Measurements from ENCODE around the gene FGD4.
A peak's percentile ranks its signal among the peaks of the same experiment; 100 is the strongest.

FGD4 gene

GRCh38 chr12:32399370-32400113 lies at the start of gene FGD4:
TSS of gene FGD4 (plus strand) at chr12:32399558.
- peak; percentile 38 for DNase-seq

- no peak for DNase-seq
Measured at GRCh38 chr12:32353540-32353939, 45.8 kb upstream of the FGD4 start.

- no peak for DNase-seq
Measured at GRCh38 chr12:32357601-32358249, 41.6 kb upstream of the FGD4 start.

GRCh38 chr12:32360956-32361355 lies 38.4 kb upstream of the FGD4 start:
- DNase-seq = no peak

GRCh38 chr12:32362892-32363291 lies 36.5 kb upstream of the FGD4 start:
- no peak for DNase-seq

- peak; percentile 30 to 35 for DNase-seq
Measured at GRCh38 chr12:32365473-32366064, 33.8 kb upstream of the FGD4 start.

- no peak for DNase-seq
Measured at GRCh38 chr12:32366714-32367113, 32.6 kb upstream of the FGD4 start.

- no peak for DNase-seq
Measured at GRCh38 chr12:32367381-32367780, 32.0 kb upstream of the FGD4 start.

GRCh38 chr12:32369202-32369601 lies 30.2 kb upstream of the FGD4 start:
- DNase-seq = no peak

- no peak for DNase-seq
Measured at GRCh38 chr12:32377344-32378055, 21.9 kb upstream of the FGD4 start.

GRCh38 chr12:32379213-32379612 lies 20.1 kb upstream of the FGD4 start:
- DNase-seq = no peak

GRCh38 chr12:32379667-32380066 lies 19.7 kb upstream of the FGD4 start:
- no peak for DNase-seq

- DNase-seq = no peak
Measured at GRCh38 chr12:32382226-32382625, 17.1 kb upstream of the FGD4 start.

GRCh38 chr12:32390572-32391219 lies 8.7 kb upstream of the FGD4 start:
- no peak for DNase-seq

- DNase-seq = no peak
Measured at GRCh38 chr12:32395026-32395425, 4.3 kb upstream of the FGD4 start.

- DNase-seq = no peak
Measured at GRCh38 chr12:32397696-32398095, 1.7 kb upstream of the FGD4 start.

GRCh38 chr12:32398181-32398580 lies 1.2 kb upstream of the FGD4 start:
- DNase-seq = no peak

- no peak for DNase-seq
Measured at GRCh38 chr12:32398816-32399369, 465 bp upstream of the FGD4 start.

GRCh38 chr12:32400114-32400672 lies 835 bp downstream of the FGD4 start:
- no peak for DNase-seq

- DNase-seq = no peak
Measured at GRCh38 chr12:32400866-32401265, 1.5 kb downstream of the FGD4 start.

GRCh38 chr12:32402170-32402569 lies 2.8 kb downstream of the FGD4 start:
- no peak for DNase-seq

- no peak for DNase-seq
Measured at GRCh38 chr12:32402946-32403345, 3.6 kb downstream of the FGD4 start.

Measured in stimulated activated CD4-positive, alpha-beta T cell treated with anti-CD3 and anti-CD28 coated beads, Interleukin-2, amount 100 ng/mL, for 48 hours (primary cell).